NCI-H345 treated with DMSO at 0.1 percent for 48 hours (cell line): ENCODE results near the gene MREG.
A peak's percentile ranks its signal among the peaks of the same experiment; 100 is the strongest.

Source experiments
- DNase-seq: peaks from one replicate; lab custom pipeline; 2025; ENCODE audit not compliant: unreplicated experiment; lab: John Stamatoyannopoulos, UW

Gene MREG

GRCh38 chr2:216013080-216013909 lies at the start of gene MREG:
MREG (minus strand) TSS chr2:216013551; CDS start chr2:216013327, 224 bp downstream.
- peak; percentile 80 for DNase-seq

- DNase-seq, result no peak
Observed at GRCh38 chr2:216059233-216059834, 46.0 kb upstream of the MREG start.

- no peak for DNase-seq
Observed at GRCh38 chr2:216057688-216058193, 44.4 kb upstream of the MREG start.

GRCh38 chr2:216056739-216057138 lies 43.4 kb upstream of the MREG start:
- no peak for DNase-seq

GRCh38 chr2:216055680-216056079 lies 42.3 kb upstream of the MREG start:
- DNase-seq, result no peak

GRCh38 chr2:216052420-216052819 lies 39.1 kb upstream of the MREG start:
- DNase-seq, result no peak

- DNase-seq, result no peak
Observed at GRCh38 chr2:216051350-216051749, 38.0 kb upstream of the MREG start.

GRCh38 chr2:216049452-216049851 lies 36.1 kb upstream of the MREG start:
- DNase-seq, result no peak

GRCh38 chr2:216047397-216047796 lies 34.0 kb upstream of the MREG start:
- no peak for DNase-seq

GRCh38 chr2:216044883-216045486 lies 31.6 kb upstream of the MREG start:
- DNase-seq, result no peak

- no peak for DNase-seq
Observed at GRCh38 chr2:216043949-216044348, 30.6 kb upstream of the MREG start.

- DNase-seq, result no peak
Observed at GRCh38 chr2:216041438-216041837, 28.1 kb upstream of the MREG start.

- DNase-seq, result no peak
Observed at GRCh38 chr2:216039918-216040317, 26.6 kb upstream of the MREG start.

- DNase-seq, result peak; percentile 25
Observed at GRCh38 chr2:216034065-216034464, 20.7 kb upstream of the MREG start.

GRCh38 chr2:216033403-216033802 lies 20.1 kb upstream of the MREG start:
- no peak for DNase-seq

- DNase-seq, result no peak
Observed at GRCh38 chr2:216031960-216032689, 18.8 kb upstream of the MREG start.

GRCh38 chr2:216030216-216030615 lies 16.9 kb upstream of the MREG start:
- DNase-seq, result no peak

- DNase-seq, result no peak
Observed at GRCh38 chr2:216029416-216030129, 16.2 kb upstream of the MREG start.

GRCh38 chr2:216024779-216025336 lies 11.5 kb upstream of the MREG start:
- no peak for DNase-seq

- DNase-seq, result no peak
Observed at GRCh38 chr2:216023055-216023648, 9.8 kb upstream of the MREG start.
